K562 (cell line): ENCODE measurements around the gene CYTH1. TPM values are rescaled to one million over a fixed set of nuclear protein-coding genes. Genes with fewer than 3 reads are reported as not detected.

Experiments
- ATAC-seq: fragments of 200-7000 bp; cut with Tn5 transposase; 3 replicates; pipeline ENCODE4 v1.9.1; 2020; ENCODE audit warnings: moderate library complexity
- BruUV-seq: library from RNA; stranded (reverse); fragments of 400-500 nt; replicated peaks from 2 replicates; lab custom pipeline; 2021; lab: Mats Ljungman, UMichigan
- CTCF ChIA-PET: fragments of 300-600 bp; formaldehyde crosslinking; extraction: SDS; loops from one replicate; lab custom pipeline; 2021; ENCODE audit warnings: low intra/inter-chr PET ratio; lab: Yijun Ruan, JAX
- POLR2A ChIA-PET: fragments of 300-600, 350-650 bp; sonication (Branson Sonifier 250); formaldehyde crosslinking; extraction: SDS; loops from one replicate; lab custom pipeline; 2021; ENCODE audit warnings: antibody characterized with exemption, inconsistent platforms; lab: Yijun Ruan, JAX
- DNase-seq, 4 experiments: peaks; one replicate each; pipeline versions ENCODE4 v3.0.0 to v3.0.0-alpha.2; 2011 to 2018; ENCODE audit warnings: low spot score in 3 of 4, mixed read lengths in 3 of 4; ENCODE audit errors: extremely low read depth in 1 of 4
- FAIRE-seq: peaks from 2 replicates; lab custom pipeline; 2011; peaks lifted over from hg19 to GRCh38; lab: Jason Lieb, UNC
- H2AFZ ChIP-seq: 2 replicates; pipeline ENCODE4 v1.6.0; 2011; ENCODE audit warnings: low read depth, low read length, control low read depth, inconsistent platforms
- H3K27ac ChIP-seq: fragments of 200-600 bp; 3 replicates; pipeline ENCODE4 v1.8.0; 2011; ENCODE audit warnings: low read depth, mild to moderate bottlenecking, control low read depth, inconsistent platforms, low read length, moderate library complexity, mixed read lengths; ENCODE audit errors: extremely low read depth
- H3K27me3 ChIP-seq, 2 experiments: fragments of 300-600 bp in 1 of 2; 2 replicates in 1 of 2; 3 replicates in 1 of 2; pipeline versions ENCODE4 v1.6.0 to v1.8.0; 2011; ENCODE audit warnings: inconsistent platforms in 2 of 2, low read length in 2 of 2, mild to moderate bottlenecking in 1 of 2, mixed read lengths in 1 of 2, moderate library complexity in 1 of 2; ENCODE audit not compliant: control insufficient read depth in 2 of 2, insufficient read depth in 2 of 2
- H3K36me3 ChIP-seq: fragments of 300-600 bp; 3 replicates; pipeline ENCODE4 v1.8.0; 2011; ENCODE audit warnings: mild to moderate bottlenecking, low read length, inconsistent platforms; ENCODE audit not compliant: control insufficient read depth, insufficient read depth
- H3K4me1 ChIP-seq, 2 experiments: fragments of 200-600 bp in 1 of 2; replicated peaks in 1 of 2; 2 replicates in 1 of 2; 3 replicates in 1 of 2; pipeline versions ENCODE4 v1.5.1 to v1.8.0; 2011; ENCODE audit warnings: inconsistent platforms in 2 of 2, low read length in 2 of 2, mild to moderate bottlenecking in 1 of 2, mixed read lengths in 1 of 2, moderate library complexity in 1 of 2; ENCODE audit not compliant: control insufficient read depth in 2 of 2, insufficient read depth in 2 of 2
- H3K4me2 ChIP-seq: 2 replicates; pipeline ENCODE4 v1.6.1; 2011; ENCODE audit warnings: low read length, control low read depth, inconsistent platforms, mixed read lengths; ENCODE audit not compliant: insufficient read depth
- H3K4me3 ChIP-seq: fragments of 200-600 bp; sonication (generic), shearing (Covaris generic); 2 replicates; pipeline ENCODE4 v1.5.1; 2016; ENCODE audit warnings: control low read depth, inconsistent platforms
- H3K79me2 ChIP-seq: fragments of 200-600 bp; 3 replicates; pipeline ENCODE4 v1.8.0; 2011; ENCODE audit warnings: low read length, inconsistent platforms; ENCODE audit not compliant: control insufficient read depth, insufficient read depth
- H3K9ac ChIP-seq, 2 experiments: 2 replicates each; pipeline versions ENCODE4 v1.6.0 to v1.6.1; 2011; ENCODE audit warnings: low read depth in 2 of 2, low read length in 2 of 2, control low read depth in 1 of 2, inconsistent platforms in 1 of 2, mild to moderate bottlenecking in 1 of 2, mixed read lengths in 1 of 2; ENCODE audit not compliant: insufficient read depth in 1 of 2
- H3K9me1 ChIP-seq: one replicate; pipeline ENCODE4 v1.6.0; 2011; ENCODE audit warnings: inconsistent platforms, mild to moderate bottlenecking, low read length, moderate library complexity; ENCODE audit not compliant: control insufficient read depth, insufficient read depth
- H3K9me3 ChIP-seq: replicated peaks from 2 replicates; pipeline ENCODE4 v1.5.1; 2011; ENCODE audit warnings: low read depth, low read length, inconsistent platforms; ENCODE audit not compliant: control insufficient read depth, insufficient read depth
- H4K20me1 ChIP-seq: replicated peaks from 2 replicates; pipeline ENCODE4 v1.6.1; 2011; ENCODE audit warnings: low read length, inconsistent platforms, mixed read lengths; ENCODE audit not compliant: control insufficient read depth, insufficient read depth
- BRD4 ChIP-seq: fragments of 200-600 bp; sonication (generic); IDR thresholded peaks from 2 replicates; pipeline ENCODE4 v1.6.1; 2017; ENCODE audit warnings: inconsistent platforms
- ELK1 ChIP-seq: sonication (generic); formaldehyde crosslinking; IDR thresholded peaks from 2 replicates; pipeline ENCODE4 v1.8.1; 2022; ENCODE audit warnings: missing genetic modification reagents
- ZBTB1 ChIP-seq: sonication (generic); formaldehyde crosslinking; IDR thresholded peaks from 2 replicates; pipeline ENCODE4 v1.8.1; 2023; ENCODE audit warnings: missing genetic modification reagents, low read depth, mild to moderate bottlenecking, borderline replicate concordance
- ZNF311 ChIP-seq: fragments of 250-450 bp; sonication (Bioruptor Pico); IDR thresholded peaks from 2 replicates; pipeline ENCODE4 v1.4.0; 2020; ENCODE audit warnings: mild to moderate bottlenecking, moderate library complexity
- WGBS: fragments of 100-300 bp; shearing (Covaris generic); methylation state at CpG from one replicate; pipeline ENCODE4 v1.1.6; 2016; ENCODE audit warnings: low coverage, mixed read lengths; ENCODE audit not compliant: insufficient coverage; ENCODE audit errors: missing lambda C conversion rate; 5-methylcytosine and 5-hydroxymethylcytosine counted together
- in situ Hi-C: fragments of 300-500 bp; cut with MboI; formaldehyde crosslinking; loops from 4 replicates; pipeline ENCODE4 v1.15.0; 2018; ENCODE audit warnings: inconsistent platforms, mixed read lengths
- intact Hi-C: fragments of 100-400 bp; cut with micrococcal nuclease; formaldehyde crosslinking; loops from 2 replicates; pipeline ENCODE4 v1.14.2; 2022
- polyA plus RNA-seq, 8 experiments: library from polyadenylated mRNA; depleted of rRNA in 4 of 8; stranded (reverse) in 5 of 8; unstranded in 3 of 8; fragments of >200 nt; fragmentation: Nextera tagmentation in 2 of 8; fragmentation: Illumina TruSeq in 1 of 8; extraction: Ambion mirVana in 2 of 8; extraction: Trizol in 1 of 8; gene quantifications; 2 replicates each; pipeline versions ENCODE4 v1.2.1 to v1.2.3, GENCODE V29; 2011 to 2014; ENCODE audit warnings: inconsistent platforms in 1 of 8, missing spikeins in 1 of 8
- total RNA-seq, 7 experiments: library from RNA; depleted of rRNA in 6 of 7; stranded (reverse); fragments of >200 nt in 6 of 7; fragmentation: Illumina TruSeq in 2 of 7; extraction: Trizol in 2 of 7; gene quantifications; 2 replicates each; pipeline versions ENCODE4 v1.2.1 to v1.2.3, GENCODE V29; 2011 to 2021; ENCODE audit warnings: low replicate concordance in 1 of 7
- TF ChIP-seq, protein P1 (sequence below): fragments of 450-650 bp; IDR thresholded peaks from 2 replicates; pipeline ENCODE4 v1.6.1; 2017; ENCODE audit warnings: antibody characterized with exemption, mild to moderate bottlenecking

CYTH1 gene
- total and polyA plus RNA-seq, 9 of the 15 experiments (the other 6 are each of a cell fraction or from before 2014, with no cell fraction given), result 0.52 to 27.7 (median 16.8) TPM

DNA sequence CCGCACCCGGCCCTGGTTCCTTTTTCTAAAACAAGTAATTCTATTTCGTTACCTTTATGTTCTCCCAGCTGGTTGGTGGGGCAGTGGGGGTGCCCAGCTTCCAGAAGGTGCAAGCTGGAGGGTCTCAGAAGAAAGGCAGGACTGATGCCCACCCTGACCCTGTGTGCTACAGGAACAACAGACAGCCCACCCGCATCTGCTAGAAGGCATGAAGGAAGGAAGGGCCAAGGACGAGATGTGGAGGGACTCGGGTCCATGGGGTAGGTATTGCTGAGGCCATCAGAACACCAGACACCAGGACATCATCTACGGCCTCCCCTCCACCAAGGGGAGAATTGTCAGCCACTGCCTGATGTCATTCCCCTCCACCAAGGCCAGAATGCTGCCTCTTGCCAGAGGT lies 6.4 kb upstream of the CYTH1 start:
- no peak overlapping the region for H2AFZ ChIP-seq
- H3K79me2 ChIP-seq, result no peaks in the 10 kb centered on the region
- ChIA-PET CTCF (no interaction called here), POLR2A (no interaction called here)
- peaks cover 30 to 34% of the 10 kb centered on the region in 2 experiments for H3K4me1 ChIP-seq
- BruUV-seq, result no TSS peak
- no peaks in the 10 kb centered on the region; the same call in 1 of the 2 replicates for H4K20me1 ChIP-seq
- H3K9ac ChIP-seq, result no peak overlapping the region
- peaks cover 8% of the 10 kb centered on the region; the same call in 2 of the 3 replicates for H3K36me3 ChIP-seq
- peaks cover 4% of the 10 kb centered on the region for H3K9me1 ChIP-seq
- H3K4me2 ChIP-seq, result no peak overlapping the region
- no peaks in the 10 kb centered on the region for H3K9me3 ChIP-seq
- no peak for TF ChIP-seq ZBTB1 (CRISPR knock-in tag)
- TF ChIP-seq, protein P1, sequence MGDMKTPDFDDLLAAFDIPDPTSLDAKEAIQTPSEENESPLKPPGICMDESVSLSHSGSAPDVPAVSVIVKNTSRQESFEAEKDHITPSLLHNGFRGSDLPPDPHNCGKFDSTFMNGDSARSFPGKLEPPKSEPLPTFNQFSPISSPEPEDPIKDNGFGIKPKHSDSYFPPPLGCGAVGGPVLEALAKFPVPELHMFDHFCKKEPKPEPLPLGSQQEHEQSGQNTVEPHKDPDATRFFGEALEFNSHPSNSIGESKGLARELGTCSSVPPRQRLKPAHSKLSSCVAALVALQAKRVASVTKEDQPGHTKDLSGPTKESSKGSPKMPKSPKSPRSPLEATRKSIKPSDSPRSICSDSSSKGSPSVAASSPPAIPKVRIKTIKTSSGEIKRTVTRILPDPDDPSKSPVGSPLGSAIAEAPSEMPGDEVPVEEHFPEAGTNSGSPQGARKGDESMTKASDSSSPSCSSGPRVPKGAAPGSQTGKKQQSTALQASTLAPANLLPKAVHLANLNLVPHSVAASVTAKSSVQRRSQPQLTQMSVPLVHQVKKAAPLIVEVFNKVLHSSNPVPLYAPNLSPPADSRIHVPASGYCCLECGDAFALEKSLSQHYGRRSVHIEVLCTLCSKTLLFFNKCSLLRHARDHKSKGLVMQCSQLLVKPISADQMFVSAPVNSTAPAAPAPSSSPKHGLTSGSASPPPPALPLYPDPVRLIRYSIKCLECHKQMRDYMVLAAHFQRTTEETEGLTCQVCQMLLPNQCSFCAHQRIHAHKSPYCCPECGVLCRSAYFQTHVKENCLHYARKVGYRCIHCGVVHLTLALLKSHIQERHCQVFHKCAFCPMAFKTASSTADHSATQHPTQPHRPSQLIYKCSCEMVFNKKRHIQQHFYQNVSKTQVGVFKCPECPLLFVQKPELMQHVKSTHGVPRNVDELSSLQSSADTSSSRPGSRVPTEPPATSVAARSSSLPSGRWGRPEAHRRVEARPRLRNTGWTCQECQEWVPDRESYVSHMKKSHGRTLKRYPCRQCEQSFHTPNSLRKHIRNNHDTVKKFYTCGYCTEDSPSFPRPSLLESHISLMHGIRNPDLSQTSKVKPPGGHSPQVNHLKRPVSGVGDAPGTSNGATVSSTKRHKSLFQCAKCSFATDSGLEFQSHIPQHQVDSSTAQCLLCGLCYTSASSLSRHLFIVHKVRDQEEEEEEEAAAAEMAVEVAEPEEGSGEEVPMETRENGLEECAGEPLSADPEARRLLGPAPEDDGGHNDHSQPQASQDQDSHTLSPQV, result no peak
- TF ChIP-seq BRD4, result no peak
- no peak for TF ChIP-seq ELK1 (CRISPR knock-in tag)
- no peak for TF ChIP-seq ZNF311 (CRISPR knock-in tag)
- in situ Hi-C loops, result no loop called here
- H3K27ac ChIP-seq, result no peak overlapping the region
- no peak overlapping the region for H3K4me3 ChIP-seq
- DNase-seq (no peak), FAIRE-seq (no peak), ATAC-seq (no peak)
- H3K27me3 ChIP-seq, result no peaks in the 10 kb centered on the region
- WGBS, result 81% methylated on average over 3 of the region's 7 CpGs
- intact Hi-C loops, result no loop called here
